Measurements from ENCODE around the gene ABTB2. TPM values are rescaled to one million over a fixed set of nuclear protein-coding genes. Genes with fewer than 3 reads are reported as not detected.

The ABTB2 gene
- total RNA-seq, 1 experiment from 2014 or later, result 4.0 TPM

DNA sequence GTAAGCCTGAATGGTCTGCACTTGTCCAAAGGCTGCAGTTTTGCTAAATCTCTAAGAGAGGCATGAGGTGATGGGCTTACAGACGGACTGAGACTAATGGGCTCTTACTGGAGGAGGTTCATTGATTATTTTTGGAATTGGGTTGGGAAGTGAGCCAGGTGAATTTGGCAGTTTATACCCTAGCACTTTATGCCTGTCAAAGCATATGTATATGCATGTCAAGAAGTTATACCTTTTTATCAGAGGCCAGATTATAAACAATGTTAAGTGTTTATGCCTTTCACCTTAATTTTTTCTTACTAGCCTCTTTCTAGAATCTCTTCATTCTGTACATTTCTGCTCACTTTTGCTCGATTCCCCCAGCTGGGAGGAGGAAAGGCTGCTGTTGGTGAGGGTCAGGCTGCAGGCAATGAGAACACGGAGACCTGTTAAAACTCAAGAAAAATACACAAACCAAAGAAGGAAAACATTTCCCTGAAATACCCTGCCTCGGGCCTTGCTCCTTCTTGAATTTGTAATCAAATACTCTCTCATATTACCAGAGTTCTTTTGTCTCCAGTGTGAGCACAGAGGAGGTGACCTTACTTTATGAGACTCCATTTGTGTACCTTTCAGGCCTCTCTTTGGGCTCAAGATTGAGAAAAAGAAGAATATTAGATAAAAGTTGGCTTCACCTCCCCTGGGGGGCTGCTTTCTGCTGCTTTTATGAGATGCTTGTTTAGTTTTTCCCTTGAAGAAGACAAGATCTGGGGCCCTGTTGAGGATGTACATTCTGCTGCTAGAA is 232.7 kb downstream of the ABTB2 start:
- DNase-seq (ENCODE audit: low read depth), result no peak

DNA sequence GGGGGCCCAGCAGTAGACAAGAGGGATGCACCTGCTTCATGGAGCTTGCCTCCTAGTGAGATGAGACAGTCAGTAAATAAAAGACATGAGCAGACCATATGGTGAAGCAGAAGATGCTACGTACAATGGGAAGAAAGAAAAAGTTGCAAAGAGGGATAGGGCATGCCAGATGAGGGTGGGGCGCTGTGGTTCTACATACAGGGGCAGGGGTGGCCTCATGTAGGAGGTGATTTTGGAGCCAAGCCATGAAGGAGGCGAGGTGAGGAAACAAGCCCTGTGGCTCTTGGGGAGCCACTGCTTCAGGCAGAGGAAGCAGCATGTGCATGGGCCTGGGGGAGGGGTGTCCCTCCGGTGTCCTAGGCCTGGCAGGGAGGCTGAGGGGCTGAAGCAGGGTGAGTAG is 237.2 kb downstream of the ABTB2 start:
- DNase-seq (ENCODE audit: low read depth), result no peak

DNA sequence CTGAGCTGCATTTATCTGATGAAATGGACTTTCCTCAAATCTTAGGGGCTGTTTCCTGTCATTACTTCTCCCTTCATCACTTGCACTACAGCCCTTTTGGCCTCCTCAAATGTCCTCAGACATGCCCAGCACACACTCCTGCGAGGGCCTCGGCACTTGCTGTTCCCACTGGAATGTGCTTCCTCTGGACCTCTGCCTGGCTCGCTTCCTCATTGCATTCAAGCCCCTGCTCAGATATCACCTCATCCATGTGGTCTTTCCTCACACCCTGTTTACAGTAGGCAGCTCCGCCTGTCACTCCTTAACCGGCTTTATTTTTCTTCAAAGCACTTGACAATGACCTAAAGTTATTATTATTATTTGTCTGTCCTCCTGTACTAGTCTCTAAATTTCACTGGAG is 243.3 kb downstream of the ABTB2 start:
- no peak for DNase-seq (ENCODE audit: low read depth)

DNA sequence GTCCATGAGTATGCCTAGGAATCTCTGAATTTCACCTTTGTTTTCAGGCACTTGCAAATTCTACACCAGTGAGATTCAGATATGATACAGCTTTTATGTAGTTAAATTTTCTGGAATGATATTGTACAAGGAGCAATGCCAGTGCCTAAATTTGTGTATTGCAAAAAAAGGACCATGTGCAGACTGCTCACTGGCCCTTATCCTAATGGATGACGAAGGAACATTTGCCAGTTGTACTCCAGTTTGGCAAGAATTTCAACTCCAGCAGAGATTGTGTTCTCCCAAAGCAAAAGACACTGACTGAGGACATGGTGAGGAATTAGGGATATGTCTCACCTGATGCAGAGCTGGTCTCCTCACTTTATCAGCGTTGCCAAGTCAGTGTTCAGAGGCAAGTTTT is 243.8 kb downstream of the ABTB2 start:
- no peak for DNase-seq (ENCODE audit: low read depth)

DNA sequence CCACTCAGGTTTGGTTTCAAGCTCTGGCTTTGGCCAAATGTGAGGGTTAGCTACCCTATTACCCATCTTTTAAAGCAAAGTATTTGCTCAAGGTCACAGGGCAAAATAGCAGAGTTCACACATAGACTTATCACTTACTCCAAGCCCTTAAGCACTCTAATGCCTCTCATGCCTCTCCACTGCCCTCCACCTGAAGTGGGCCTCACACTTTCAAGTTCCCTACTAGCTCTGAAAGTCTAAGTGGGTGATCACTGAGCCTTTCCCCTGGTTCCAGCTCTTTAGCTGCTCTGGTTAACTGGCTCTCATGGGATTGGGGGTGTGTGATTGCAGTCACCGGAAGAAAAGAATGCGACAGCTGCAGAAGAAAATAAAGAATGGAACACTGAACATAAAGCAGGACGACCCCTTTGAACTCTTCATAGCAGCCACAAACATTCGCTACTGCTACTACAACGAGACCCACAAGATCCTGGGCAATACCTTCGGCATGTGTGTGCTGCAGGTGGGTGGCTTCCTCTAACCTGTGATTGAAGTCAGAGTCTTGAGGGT is 246.0 kb downstream of the ABTB2 start:
- no peak for DNase-seq (ENCODE audit: low read depth)

DNA sequence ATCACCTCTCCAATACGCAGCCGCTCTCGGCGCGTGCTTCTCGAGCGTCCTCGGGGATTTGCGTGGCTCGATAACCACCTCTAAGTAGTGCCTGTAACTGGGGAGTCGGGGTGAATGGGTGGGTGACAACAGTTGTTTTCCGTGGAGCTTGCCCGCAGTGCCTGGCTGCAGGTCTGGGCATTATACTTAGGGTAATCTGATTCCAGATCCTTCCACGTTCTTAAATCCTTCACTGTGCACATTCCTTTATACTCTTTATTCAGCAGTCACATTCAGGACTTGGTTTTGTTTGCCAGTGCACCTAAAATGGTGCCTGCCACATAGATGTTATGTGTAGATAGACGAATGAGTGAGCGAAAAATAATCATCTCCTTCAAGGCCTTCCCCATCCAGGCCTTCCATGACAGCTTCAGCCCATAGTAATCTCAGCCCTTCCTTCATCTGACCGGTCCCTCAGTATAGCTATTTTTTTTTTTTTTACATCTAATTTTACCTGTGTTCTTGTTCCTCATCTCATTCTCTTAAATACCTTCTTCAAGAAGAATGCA is 251.8 kb downstream of the ABTB2 start:
- DNase-seq (ENCODE audit: low read depth), result no peak

DNA sequence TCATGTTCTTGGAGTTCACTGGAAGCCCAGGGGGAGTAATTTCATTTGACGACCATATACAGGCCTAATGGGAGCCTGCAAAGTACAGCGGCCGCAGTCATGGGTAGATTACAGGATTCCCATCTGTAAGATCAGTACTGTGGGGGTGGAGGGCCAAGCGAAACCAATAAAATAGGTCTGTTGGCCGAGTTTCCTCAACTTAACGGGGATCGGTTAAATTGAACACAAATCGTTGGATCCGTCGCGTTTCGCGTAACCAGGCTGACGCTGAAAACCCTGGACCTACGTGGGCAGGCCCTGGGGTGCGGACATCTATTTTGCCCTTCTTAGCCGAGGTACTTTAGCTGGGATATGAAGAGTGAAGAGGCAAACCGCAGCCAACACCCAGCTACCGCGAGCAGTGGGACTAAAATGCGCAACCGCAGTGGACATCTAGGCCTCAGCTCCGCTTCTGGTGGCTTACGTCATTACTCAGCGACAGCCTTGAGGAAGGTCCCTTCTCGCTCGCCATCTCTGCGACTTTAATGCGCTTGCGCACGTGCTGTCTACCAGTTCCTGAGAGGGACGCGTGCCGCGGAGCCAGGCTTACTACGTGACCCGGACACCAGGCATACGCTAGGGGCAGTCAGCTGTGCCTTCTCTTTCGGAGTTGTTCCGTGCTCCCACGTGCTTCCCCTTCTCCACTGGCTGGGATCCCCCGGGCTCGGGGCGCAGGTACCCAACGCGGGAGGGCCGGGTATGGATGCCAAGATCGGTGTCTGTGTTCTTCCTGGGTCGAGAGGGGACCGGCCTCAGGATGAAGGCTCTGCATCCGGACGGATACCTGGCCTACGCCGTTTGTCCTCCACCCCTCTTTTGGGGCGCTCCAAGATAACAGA is 252.5 kb downstream of the ABTB2 start, which contains the start of gene NAT10:
Gene NAT10 (plus strand): TSS at position 551 of the 878 bp plus-strand sequence. CDS start 2,597 bp downstream, outside the sequence.
- peak; percentile 97 for DNase-seq (ENCODE audit: low read depth)

DNA sequence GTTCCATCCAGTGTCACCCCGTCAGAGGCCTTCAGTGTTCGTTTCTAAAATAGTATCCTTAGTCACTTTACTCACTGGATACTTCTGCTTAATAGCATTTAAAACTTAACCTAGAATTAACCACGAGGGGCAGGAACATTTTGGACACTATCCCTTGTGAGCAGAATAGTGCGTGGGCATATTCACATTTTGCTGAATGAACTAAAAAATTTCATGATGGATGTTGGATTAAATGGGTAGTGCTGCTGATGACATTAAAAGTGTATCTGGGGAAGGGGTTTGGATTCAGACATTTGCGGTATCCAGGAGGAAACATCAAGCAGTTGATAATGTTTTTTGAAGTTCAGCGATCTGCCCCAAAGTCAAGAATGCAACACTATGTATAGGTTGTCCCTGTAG is 253.1 kb downstream of the ABTB2 start:
- DNase-seq (ENCODE audit: low read depth), result no peak

Small RNAs within 50 kb of the gene (small RNA-seq; reads per million reads assigned to genes)
- gene AL035079.1 (not detected), gene RF00019 (not detected)

Other genes with a start within 250 kb of the ABTB2 start
- 29.8 and 34.1 TPM in 2 replicates for gene CAT, start 80.9 kb upstream of the ABTB2 start, total RNA-seq (2014; rRNA removed; shearing (Covaris generic))
- gene ELF5, start 155.8 kb upstream of the ABTB2 start, total RNA-seq (2014; rRNA removed; shearing (Covaris generic)), result not detected in 2 replicates

Data from HT1080 (cell line).